Stimulated activated CD8-positive, alpha-beta memory T cell treated with anti-CD3 and anti-CD28 coated beads, Interleukin-15, amount 100 ng/mL, for 48 hours (primary cell): ENCODE results near the gene GJB2.

Source experiments
- DNase-seq, 2 donors: peaks; one replicate each; pipeline ENCODE4 v3.0.0-alpha.2; 2020; ENCODE audit warnings: low read depth in 2 of 2

GJB2 gene

GRCh38 chr13:20141238-20142022 lies 51.3 kb downstream of the GJB2 start:
- DNase-seq = no peak

- no peak for DNase-seq
Observed at GRCh38 chr13:20140487-20140886, 52.3 kb downstream of the GJB2 start.

GRCh38 chr13:20137875-20138274 lies 54.9 kb downstream of the GJB2 start:
- DNase-seq = no peak
